H9 (cell line): ENCODE measurements around the gene RIPPLY2. TPM values are rescaled to one million over a fixed set of nuclear protein-coding genes. Genes with fewer than 3 reads are reported as not detected.

ENCODE experiments used
- DNase-seq: peaks from one replicate; pipeline ENCODE4 v3.0.0-alpha.2; 2017
- H2AFZ ChIP-seq: one replicate; pipeline ENCODE4 v1.6.1; 2013; ENCODE audit warnings: mild to moderate bottlenecking, low read length, control low read depth, moderate library complexity
- H2AK5ac ChIP-seq: 2 replicates; pipeline ENCODE4 v1.6.1; 2013; ENCODE audit warnings: low read length, control low read depth, mixed read lengths; ENCODE audit not compliant: insufficient read length
- H2BK120ac ChIP-seq: one replicate; pipeline ENCODE4 v1.6.1; 2013; ENCODE audit warnings: low read depth, mild to moderate bottlenecking, low read length, control low read depth, inconsistent platforms; ENCODE audit not compliant: poor library complexity, severe bottlenecking
- H2BK12ac ChIP-seq: 2 replicates; pipeline ENCODE4 v1.6.1; 2013; ENCODE audit warnings: low read length, control low read depth, mixed read lengths, low read depth; ENCODE audit not compliant: insufficient read length
- H2BK15ac ChIP-seq: 2 replicates; pipeline ENCODE4 v1.6.1; 2013; ENCODE audit warnings: low read depth, low read length, control low read depth
- H2BK20ac ChIP-seq: one replicate; pipeline ENCODE4 v1.6.1; 2013; ENCODE audit warnings: low read depth, mild to moderate bottlenecking, low read length, control low read depth, inconsistent platforms; ENCODE audit not compliant: poor library complexity, severe bottlenecking
- H2BK5ac ChIP-seq: 2 replicates; pipeline ENCODE4 v1.6.1; 2013; ENCODE audit warnings: low read length, control low read depth, mixed read lengths; ENCODE audit not compliant: insufficient read length
- H3K14ac ChIP-seq: 2 replicates; pipeline ENCODE4 v1.6.1; 2013; ENCODE audit warnings: low read length, control low read depth; ENCODE audit not compliant: insufficient read depth
- H3K18ac ChIP-seq: 2 replicates; pipeline ENCODE4 v1.6.1; 2013; ENCODE audit warnings: low read depth, mild to moderate bottlenecking, mixed read lengths, low read length, control low read depth; ENCODE audit not compliant: insufficient read length
- H3K23ac ChIP-seq: 2 replicates; pipeline ENCODE4 v1.6.1; 2013; ENCODE audit warnings: low read length, control low read depth, mixed read lengths, low read depth; ENCODE audit not compliant: insufficient read length
- H3K23me2 ChIP-seq: 2 replicates; pipeline ENCODE4 v1.6.1; 2013; ENCODE audit warnings: low read depth, mild to moderate bottlenecking, mixed read lengths, low read length, control low read depth; ENCODE audit not compliant: insufficient read length, poor library complexity, severe bottlenecking
- H3K27ac ChIP-seq: 2 replicates; pipeline ENCODE4 v1.5.1; 2013; ENCODE audit warnings: low read length, control low read depth, mixed read lengths, low read depth; ENCODE audit not compliant: insufficient read length
- H3K27me3 ChIP-seq: 2 replicates; pipeline ENCODE4 v1.6.1; 2013; ENCODE audit warnings: low read length, control low read depth, inconsistent platforms; ENCODE audit not compliant: insufficient read depth
- H3K4ac ChIP-seq: 2 replicates; pipeline ENCODE4 v1.6.1; 2013; ENCODE audit warnings: low read depth, mild to moderate bottlenecking, control low read depth, inconsistent platforms, low read length, moderate library complexity
- H3K4me1 ChIP-seq: 2 replicates; pipeline ENCODE4 v1.6.1; 2013; ENCODE audit warnings: low read length, control low read depth, inconsistent platforms; ENCODE audit not compliant: insufficient read depth
- H3K4me2 ChIP-seq: 2 replicates; pipeline ENCODE4 v1.6.1; 2013; ENCODE audit warnings: low read length, control low read depth, mixed read lengths; ENCODE audit not compliant: insufficient read length, insufficient read depth
- H3K56ac ChIP-seq: 2 replicates; pipeline ENCODE4 v1.6.1; 2013; ENCODE audit warnings: low read depth, mild to moderate bottlenecking, mixed read lengths, low read length, control low read depth; ENCODE audit not compliant: insufficient read length
- H3K79me1 ChIP-seq: 2 replicates; pipeline ENCODE4 v1.6.1; 2013; ENCODE audit warnings: low read depth, mild to moderate bottlenecking, moderate library complexity, low read length, control low read depth, inconsistent platforms; ENCODE audit not compliant: insufficient read depth, poor library complexity, severe bottlenecking
- H3K79me2 ChIP-seq: 2 replicates; pipeline ENCODE4 v1.6.1; 2013; ENCODE audit warnings: low read length, control low read depth, inconsistent platforms; ENCODE audit not compliant: insufficient read depth
- H3K9ac ChIP-seq: 2 replicates; pipeline ENCODE4 v1.6.1; 2013; ENCODE audit warnings: low read length, control low read depth, mixed read lengths; ENCODE audit not compliant: insufficient read length; ENCODE audit errors: extremely low read depth
- H3K9me3 ChIP-seq: one replicate; pipeline ENCODE4 v1.6.1; 2013; ENCODE audit warnings: low read depth, low read length, inconsistent platforms; ENCODE audit not compliant: control insufficient read depth
- H3T11ph ChIP-seq: one replicate; pipeline ENCODE4 v1.6.1; 2013; ENCODE audit warnings: mild to moderate bottlenecking, low read length, control low read depth, inconsistent platforms
- H4K20me1 ChIP-seq: one replicate; pipeline ENCODE4 v1.6.1; 2013; ENCODE audit not compliant: control insufficient read depth, insufficient read length, insufficient read depth
- H4K5ac ChIP-seq: 2 replicates; pipeline ENCODE4 v1.6.1; 2013; ENCODE audit warnings: low read depth, mild to moderate bottlenecking, mixed read lengths, low read length, control low read depth; ENCODE audit not compliant: insufficient read length
- H4K8ac ChIP-seq: replicated peaks from 2 replicates; pipeline ENCODE4 v1.6.1; 2013; ENCODE audit warnings: low read length, control low read depth, mixed read lengths, low read depth; ENCODE audit not compliant: insufficient read length
- H4K91ac ChIP-seq: 2 replicates; pipeline ENCODE4 v1.6.1; 2013; ENCODE audit warnings: low read depth, mild to moderate bottlenecking, moderate library complexity, mixed read lengths, low read length, control low read depth; ENCODE audit not compliant: insufficient read length
- H3K27ac Mint-ChIP-seq, 3 experiments: 2 replicates in 2 of 3; 3 replicates in 1 of 3; pipeline ENCODE4 v1.8.0; 2020 to 2021; ENCODE audit warnings: mixed read lengths in 3 of 3, mild to moderate bottlenecking in 1 of 3, moderate library complexity in 1 of 3
- H3K27me3 Mint-ChIP-seq: 2 replicates; pipeline ENCODE4 v1.8.0; 2021; ENCODE audit warnings: low read depth, mild to moderate bottlenecking, moderate library complexity, mixed read lengths
- H3K36me3 Mint-ChIP-seq, 3 experiments: 2 replicates in 2 of 3; 3 replicates in 1 of 3; pipeline ENCODE4 v1.8.0; 2020 to 2021; ENCODE audit warnings: low read depth in 3 of 3, mixed read lengths in 3 of 3; ENCODE audit not compliant: insufficient read depth in 1 of 3
- H3K4me1 Mint-ChIP-seq, 2 experiments: 2 replicates each; pipeline ENCODE4 v1.8.0; 2020; ENCODE audit warnings: mixed read lengths in 2 of 2
- H3K4me3 Mint-ChIP-seq, 2 experiments: 2 replicates in 1 of 2; 3 replicates in 1 of 2; pipeline ENCODE4 v1.8.0; 2020 to 2021; ENCODE audit warnings: mild to moderate bottlenecking in 2 of 2, mixed read lengths in 2 of 2, moderate library complexity in 1 of 2
- H3K9me3 Mint-ChIP-seq, 2 experiments: 2 replicates in 1 of 2; 3 replicates in 1 of 2; pipeline ENCODE4 v1.8.0; 2020; ENCODE audit warnings: mild to moderate bottlenecking in 2 of 2, mixed read lengths in 2 of 2, moderate library complexity in 1 of 2
- WGBS: extraction: QIAGEN DNeasy Blood & Tissue Kit; methylation state at CpG from one replicate; pipeline ENCODE4 v1.1.7; 2013; ENCODE audit warnings: missing lambda C conversion rate, low lambda C conversion rate, mixed read lengths; ENCODE audit not compliant: insufficient read length; ENCODE audit errors: extremely low coverage; 5-methylcytosine and 5-hydroxymethylcytosine counted together
- total RNA-seq: library from RNA; stranded (reverse); gene quantifications from 2 replicates; pipeline ENCODE4 v1.2.1, GENCODE V29; 2021
- TF ChIP-seq, protein P1 (sequence below): fragments of 200-600 bp; sonication (generic); conservative IDR thresholded peaks from 3 replicates; pipeline ENCODE4 v1.8.0; 2021; ENCODE audit warnings: antibody characterized with exemption, mild to moderate bottlenecking

Gene RIPPLY2
- total RNA-seq, 1 experiment from 2014 or later, result 0.90 TPM

DNA sequence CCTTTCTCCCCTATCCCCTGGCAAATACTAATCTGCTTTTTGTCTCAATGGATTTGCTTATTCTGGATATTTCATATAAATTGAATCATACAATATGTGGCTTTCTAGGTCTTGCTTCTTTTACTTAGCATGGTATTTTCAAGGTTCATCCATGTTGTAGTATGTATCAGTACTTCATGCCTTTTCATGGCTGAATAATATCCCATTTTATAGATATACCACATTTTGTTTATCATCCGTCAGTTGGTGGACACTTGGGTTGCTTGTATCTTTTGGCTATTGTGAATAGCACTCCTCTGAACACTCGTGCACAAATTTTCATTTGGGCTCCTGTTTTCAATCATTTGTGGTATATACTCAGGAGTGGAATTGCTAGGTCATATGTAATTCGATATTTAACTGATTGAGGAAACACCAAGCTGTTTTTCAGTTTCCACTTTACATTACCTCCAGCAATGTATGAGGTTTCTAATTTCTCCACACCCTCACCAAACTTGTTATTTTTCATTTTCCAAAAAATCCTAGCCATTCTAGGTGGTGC lies 30.5 kb upstream of the RIPPLY2 start:
- no peak overlapping the region for H3K27ac ChIP-seq
- H3K79me1 ChIP-seq, result no peaks in the 10 kb centered on the region
- no peaks in the 10 kb centered on the region for H3K23me2 ChIP-seq
- H2AFZ ChIP-seq, result no peak overlapping the region
- peaks cover 3% of the 10 kb centered on the region; the same call in 1 of the 2 replicates for H3K4me1 ChIP-seq
- H3K23ac ChIP-seq, result no peak overlapping the region
- DNase-seq, result no peak
- no peak overlapping the region for H3K18ac ChIP-seq
- H3K79me2 ChIP-seq, result no peaks in the 10 kb centered on the region
- no peak overlapping the region for H4K5ac ChIP-seq
- H3K36me3 Mint-ChIP-seq, result no peaks in the 10 kb centered on the region; a peak in 1 of 7 replicates
- no peak overlapping the region for H4K8ac ChIP-seq
- WGBS, result no CpG with 5 or more reads among the region's 3 CpGs
- H3T11ph ChIP-seq, result no peak overlapping the region
- no peak overlapping the region for H3K9ac ChIP-seq
- no peak overlapping the region for H3K27ac Mint-ChIP-seq
- no peak overlapping the region for H4K91ac ChIP-seq
- H3K56ac ChIP-seq, result no peak overlapping the region
- H2BK120ac ChIP-seq, result no peak overlapping the region
- H3K9me3 ChIP-seq, result no peaks in the 10 kb centered on the region
- H2BK5ac ChIP-seq, result no peak overlapping the region
- no peak overlapping the region for H3K4me2 ChIP-seq
- no peaks in the 10 kb centered on the region for H3K9me3 Mint-ChIP-seq
- H3K27me3 Mint-ChIP-seq, result peaks cover 1% of the 10 kb centered on the region; the same call in 1 of the 2 replicates
- H3K4me3 Mint-ChIP-seq, result no peak overlapping the region
- H2BK15ac ChIP-seq, result no peak overlapping the region
- H2BK20ac ChIP-seq, result no peak overlapping the region
- TF ChIP-seq, protein P1, sequence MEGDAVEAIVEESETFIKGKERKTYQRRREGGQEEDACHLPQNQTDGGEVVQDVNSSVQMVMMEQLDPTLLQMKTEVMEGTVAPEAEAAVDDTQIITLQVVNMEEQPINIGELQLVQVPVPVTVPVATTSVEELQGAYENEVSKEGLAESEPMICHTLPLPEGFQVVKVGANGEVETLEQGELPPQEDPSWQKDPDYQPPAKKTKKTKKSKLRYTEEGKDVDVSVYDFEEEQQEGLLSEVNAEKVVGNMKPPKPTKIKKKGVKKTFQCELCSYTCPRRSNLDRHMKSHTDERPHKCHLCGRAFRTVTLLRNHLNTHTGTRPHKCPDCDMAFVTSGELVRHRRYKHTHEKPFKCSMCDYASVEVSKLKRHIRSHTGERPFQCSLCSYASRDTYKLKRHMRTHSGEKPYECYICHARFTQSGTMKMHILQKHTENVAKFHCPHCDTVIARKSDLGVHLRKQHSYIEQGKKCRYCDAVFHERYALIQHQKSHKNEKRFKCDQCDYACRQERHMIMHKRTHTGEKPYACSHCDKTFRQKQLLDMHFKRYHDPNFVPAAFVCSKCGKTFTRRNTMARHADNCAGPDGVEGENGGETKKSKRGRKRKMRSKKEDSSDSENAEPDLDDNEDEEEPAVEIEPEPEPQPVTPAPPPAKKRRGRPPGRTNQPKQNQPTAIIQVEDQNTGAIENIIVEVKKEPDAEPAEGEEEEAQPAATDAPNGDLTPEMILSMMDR, result no peak
- H3K4me1 Mint-ChIP-seq, result peaks cover 13 to 23% of the 10 kb centered on the region in 2 experiments
- H3K14ac ChIP-seq, result no peak overlapping the region
- no peak overlapping the region for H3K4ac ChIP-seq
- no peaks in the 10 kb centered on the region for H4K20me1 ChIP-seq
- H2AK5ac ChIP-seq, result no peak overlapping the region
- no peak overlapping the region for H2BK12ac ChIP-seq
- no peaks in the 10 kb centered on the region for H3K27me3 ChIP-seq
